Osteoblast (primary cell): ENCODE measurements around the gene EXOC3. TPM values are rescaled to one million over a fixed set of nuclear protein-coding genes. Genes with fewer than 3 reads are reported as not detected.

Source experiments
- DNase-seq: peaks from one replicate; pipeline ENCODE4 v3.0.0; 2011; ENCODE audit warnings: low spot score, mixed read lengths; ENCODE audit not compliant: insufficient read length; ENCODE audit errors: missing footprints
- H2AFZ ChIP-seq: 2 replicates; pipeline ENCODE4 v1.6.0; 2011; ENCODE audit warnings: mild to moderate bottlenecking, low read length
- H3K27ac ChIP-seq: 2 replicates; pipeline ENCODE4 v1.5.1; 2011; ENCODE audit warnings: mild to moderate bottlenecking, low read depth, low read length, moderate library complexity
- H3K27me3 ChIP-seq: 2 replicates; pipeline ENCODE4 v1.6.0; 2012; ENCODE audit warnings: mild to moderate bottlenecking, control low read depth, inconsistent platforms, low read length, moderate library complexity; ENCODE audit not compliant: insufficient read depth
- H3K36me3 ChIP-seq: 2 replicates; pipeline ENCODE4 v1.5.1; 2011; ENCODE audit warnings: mild to moderate bottlenecking, low read length, control low read depth, moderate library complexity; ENCODE audit not compliant: insufficient read depth
- H3K4me1 ChIP-seq: 2 replicates; pipeline ENCODE4 v1.5.1; 2011; ENCODE audit warnings: mild to moderate bottlenecking, low read length, control low read depth, moderate library complexity; ENCODE audit not compliant: insufficient read depth
- H3K4me2 ChIP-seq: 2 replicates; pipeline ENCODE4 v1.6.0; 2011; ENCODE audit warnings: mild to moderate bottlenecking, low read length; ENCODE audit not compliant: insufficient read depth
- H3K4me3 ChIP-seq: fragments of 200-600 bp; sonication (generic); 3 replicates; pipeline ENCODE4 v1.5.1; 2012; ENCODE audit warnings: mild to moderate bottlenecking, low read length, inconsistent platforms; ENCODE audit not compliant: insufficient read depth
- H3K79me2 ChIP-seq: 2 replicates; pipeline ENCODE4 v1.6.0; 2012; ENCODE audit warnings: mild to moderate bottlenecking, low read length, control low read depth, inconsistent platforms; ENCODE audit not compliant: insufficient read depth
- H3K9me3 ChIP-seq: 2 replicates; pipeline ENCODE4 v1.5.1; 2011; ENCODE audit warnings: low read depth, low read length, control low read depth
- H4K20me1 ChIP-seq: 2 replicates; pipeline ENCODE4 v1.6.0; 2012; ENCODE audit warnings: mild to moderate bottlenecking, low read length, control low read depth; ENCODE audit not compliant: insufficient read depth
- CTCF ChIP-seq: IDR thresholded peaks from 2 replicates; pipeline ENCODE4 v1.5.1; 2011; ENCODE audit warnings: mild to moderate bottlenecking, low read depth, low read length, moderate library complexity; ENCODE audit errors: extremely low read depth
- total RNA-seq: library from RNA; depleted of rRNA; stranded (reverse); fragments of >200 nt; gene quantifications from 2 replicates; pipeline ENCODE4 v1.2.3, GENCODE V29; 2012

Gene EXOC3
- total RNA-seq, 1 donor = 49.2 TPM

- TF ChIP-seq CTCF = no peak
- no peaks in the 10 kb centered on the region for H3K9me3 ChIP-seq
- no peak overlapping the region for H3K27ac ChIP-seq
- H3K4me3 ChIP-seq = no peak overlapping the region
- no peaks in the 10 kb centered on the region for H4K20me1 ChIP-seq
- no peak overlapping the region for H2AFZ ChIP-seq
- DNase-seq = peak; percentile 92
- no peaks in the 10 kb centered on the region for H3K79me2 ChIP-seq
- H3K4me1 ChIP-seq = no peaks in the 10 kb centered on the region
- H3K36me3 ChIP-seq = no peaks in the 10 kb centered on the region
- H3K27me3 ChIP-seq = peaks cover 9% of the 10 kb centered on the region
- no peak overlapping the region for H3K4me2 ChIP-seq
Measured at GRCh38 chr5:493119-493701, 50.2 kb downstream of the EXOC3 start.

DNA sequence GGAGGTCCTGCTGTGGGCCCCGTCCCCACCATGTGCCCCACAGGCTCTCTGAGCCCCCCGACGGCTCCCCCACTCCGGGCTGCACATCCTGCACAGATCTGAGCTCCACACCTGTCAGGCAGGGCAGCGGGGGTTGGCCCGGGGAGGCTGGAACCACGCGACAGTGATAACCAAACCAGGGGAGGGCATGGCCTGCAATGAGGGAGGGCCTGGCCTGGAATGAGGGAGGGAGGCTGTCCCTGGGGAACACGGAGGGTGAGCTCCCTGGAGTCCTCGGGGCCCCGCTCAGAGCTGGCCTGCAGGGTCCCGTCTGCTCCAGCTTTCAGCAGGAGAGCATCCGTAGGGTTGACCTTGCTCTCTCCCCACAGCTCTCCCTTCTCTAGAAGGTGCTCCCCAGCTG is 50.8 kb downstream of the EXOC3 start:
- Histone ChIP-seq H3K27ac (no peak overlapping the region), H4K20me1 (no peaks in the 10 kb centered on the region), H3K9me3 (no peaks in the 10 kb centered on the region), H2AFZ (no peak overlapping the region), H3K79me2 (no peaks in the 10 kb centered on the region), H3K27me3 (peaks cover 9% of the 10 kb centered on the region), H3K4me3 (no peak overlapping the region), H3K4me1 (no peaks in the 10 kb centered on the region), H3K36me3 (no peaks in the 10 kb centered on the region), H3K4me2 (no peak overlapping the region)
- DNase-seq = peak; percentile 89
- TF ChIP-seq CTCF = no peak

GRCh38 chr5:494667-495255 is 51.8 kb downstream of the EXOC3 start:
- Histone ChIP-seq H3K4me3 (no peak overlapping the region), H4K20me1 (no peaks in the 10 kb centered on the region), H3K9me3 (no peaks in the 10 kb centered on the region), H3K4me2 (no peak overlapping the region), H3K27me3 (peaks cover 9% of the 10 kb centered on the region), H3K36me3 (no peaks in the 10 kb centered on the region), H3K79me2 (no peaks in the 10 kb centered on the region), H3K27ac (no peak overlapping the region), H2AFZ (no peak overlapping the region), H3K4me1 (no peaks in the 10 kb centered on the region)
- no peak for TF ChIP-seq CTCF
- no peak for DNase-seq

DNA sequence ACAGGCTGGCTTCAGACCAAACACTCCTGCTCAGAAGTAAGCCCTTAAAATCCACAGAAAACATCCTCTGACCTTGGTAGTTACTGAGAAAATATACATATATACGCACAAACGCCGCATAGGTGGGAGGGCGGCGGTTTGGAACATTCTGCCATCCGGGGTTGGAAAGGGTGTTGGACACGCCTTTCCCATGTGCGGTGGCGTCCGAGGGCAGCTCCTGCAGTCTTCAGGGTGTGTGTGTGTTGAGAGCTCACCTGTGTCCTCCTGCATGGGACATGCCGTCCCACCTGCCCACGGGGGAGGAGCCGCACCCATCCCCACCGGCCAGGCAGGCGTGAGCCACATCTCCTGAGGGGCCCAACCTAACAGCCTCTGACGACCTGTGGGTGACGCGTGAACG is 53.1 kb downstream of the EXOC3 start:
- H3K27ac ChIP-seq = no peak overlapping the region
- peak; percentile 83 for DNase-seq
- peaks cover 12% of the 10 kb centered on the region for H3K27me3 ChIP-seq
- no peak overlapping the region for H2AFZ ChIP-seq
- no peak overlapping the region for H3K4me2 ChIP-seq
- no peak for TF ChIP-seq CTCF
- no peaks in the 10 kb centered on the region for H3K4me1 ChIP-seq
- no peaks in the 10 kb centered on the region for H4K20me1 ChIP-seq
- no peak overlapping the region for H3K4me3 ChIP-seq
- H3K79me2 ChIP-seq = no peaks in the 10 kb centered on the region
- no peaks in the 10 kb centered on the region for H3K9me3 ChIP-seq
- no peaks in the 10 kb centered on the region for H3K36me3 ChIP-seq
